NK-92 (cell line): ENCODE data around the gene NLGN3.
"Not testable (repeated sequence)": the region's sequence is repeated elsewhere in the genome, so short reads cannot be mapped to it uniquely, and the experiment has no call there.

Experiments used
- DNase-seq: peaks from one replicate; lab custom pipeline; 2025; ENCODE audit not compliant: unreplicated experiment; lab: John Stamatoyannopoulos, UW

NLGN3 gene

GRCh38 chrX:71169586-71169985, 24.9 kb downstream of the NLGN3 start:
- no peak for DNase-seq

DNA sequence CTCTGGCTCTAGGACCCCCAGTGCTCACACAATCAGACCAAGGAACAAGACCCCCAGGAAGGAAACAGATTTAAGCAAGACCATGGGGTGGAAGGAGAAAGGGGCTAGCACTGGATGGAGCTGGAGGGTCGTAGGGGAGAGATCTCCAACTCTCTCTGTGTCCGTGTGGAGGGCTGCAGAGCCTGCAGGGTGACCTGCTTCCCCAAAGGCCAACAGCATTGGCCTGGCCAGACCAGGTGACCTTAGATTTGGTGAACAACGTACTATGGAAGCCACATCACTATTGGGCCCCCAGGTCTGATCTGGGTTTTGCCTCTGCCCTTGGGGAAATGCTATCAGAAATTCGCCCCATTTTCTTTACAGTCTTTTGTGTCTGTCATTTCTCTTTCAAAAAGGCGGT, 26.0 kb downstream of the NLGN3 start:
- DNase-seq, result no peak

DNA sequence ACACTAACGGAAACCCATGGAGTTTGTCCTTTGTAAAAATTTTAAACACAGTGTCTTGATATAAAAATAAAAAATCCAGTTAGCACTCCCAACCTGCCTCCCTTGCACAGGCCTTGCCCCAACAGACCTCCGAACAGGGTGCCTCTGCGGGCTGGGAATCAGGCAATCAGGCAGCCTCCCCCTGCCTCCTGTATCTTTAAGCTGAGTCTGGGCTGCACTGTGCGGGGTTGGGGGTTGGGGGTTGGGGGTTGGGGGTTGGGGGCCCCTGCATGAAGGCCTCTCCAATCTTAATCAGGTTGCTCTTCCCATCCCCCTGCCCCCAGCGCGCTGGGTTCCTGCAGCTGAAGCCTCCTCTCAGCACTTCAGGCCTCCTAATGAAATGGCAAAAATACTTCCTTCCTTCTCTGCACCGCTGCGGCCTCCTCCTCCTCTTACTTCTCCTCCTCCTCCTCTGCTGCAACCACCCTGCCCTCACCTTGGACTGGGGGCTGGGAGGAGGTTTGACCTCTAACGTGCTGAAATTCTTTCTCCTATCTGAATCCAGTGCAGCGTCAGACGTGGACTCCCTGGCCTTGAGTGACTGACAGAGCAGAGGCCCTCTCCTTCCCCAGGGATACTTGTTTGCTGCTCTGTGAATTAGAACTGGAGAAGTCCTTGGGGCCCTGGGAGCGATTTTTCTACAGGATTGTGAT, 26.6 kb downstream of the NLGN3 start:
- no peak for DNase-seq

- no peak for DNase-seq
Measured at GRCh38 chrX:71173440-71173839, 28.8 kb downstream of the NLGN3 start.

DNA sequence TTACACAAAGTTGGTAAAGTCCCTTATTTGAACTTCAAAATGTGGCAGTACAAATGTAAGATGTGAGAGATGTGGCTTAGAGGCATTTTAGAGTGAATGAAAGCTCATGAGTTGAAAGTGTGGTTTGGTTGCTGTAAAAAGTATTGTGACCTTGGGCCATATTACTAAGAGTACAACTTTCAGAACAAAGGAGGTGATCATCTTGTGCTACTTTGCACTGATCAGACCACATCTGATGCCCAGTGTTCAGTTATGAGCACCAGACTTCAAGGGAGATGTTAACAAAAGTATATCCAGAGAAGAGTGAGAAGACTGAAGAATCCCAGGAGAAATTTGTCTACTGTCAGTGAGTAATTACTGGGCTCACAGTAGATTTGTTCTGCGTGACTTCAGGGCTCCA, 30.2 kb downstream of the NLGN3 start:
- DNase-seq, result no peak

GRCh38 chrX:71175531-71175930, 30.9 kb downstream of the NLGN3 start:
- no peak for DNase-seq

DNA sequence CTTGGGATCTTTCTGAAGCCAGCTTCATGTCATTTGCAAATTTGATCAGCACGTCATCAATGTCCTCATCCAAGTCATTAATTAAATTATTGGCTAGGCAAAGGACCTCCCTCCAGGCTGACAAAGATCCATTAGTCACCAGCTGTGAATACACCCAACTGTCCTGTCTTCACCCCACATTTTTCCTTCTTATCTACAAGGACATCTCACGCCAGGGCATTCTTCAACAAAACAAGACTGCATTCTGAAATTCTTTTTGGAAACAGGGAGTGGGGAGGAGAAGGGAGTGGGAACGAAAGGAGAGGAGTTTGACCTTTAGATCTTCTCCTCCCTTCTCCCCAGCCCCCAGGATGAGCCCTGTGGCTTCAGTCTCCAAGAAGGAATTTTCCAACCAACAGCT, 32.7 kb downstream of the NLGN3 start:
- DNase-seq, result no peak

GRCh38 chrX:71178908-71179307, 34.3 kb downstream of the NLGN3 start:
- DNase-seq, result no peak

GRCh38 chrX:71180579-71181265, 36.1 kb downstream of the NLGN3 start:
- not testable (repeated sequence) for DNase-seq

GRCh38 chrX:71181558-71181909, 36.9 kb downstream of the NLGN3 start:
- no peak for DNase-seq

DNA sequence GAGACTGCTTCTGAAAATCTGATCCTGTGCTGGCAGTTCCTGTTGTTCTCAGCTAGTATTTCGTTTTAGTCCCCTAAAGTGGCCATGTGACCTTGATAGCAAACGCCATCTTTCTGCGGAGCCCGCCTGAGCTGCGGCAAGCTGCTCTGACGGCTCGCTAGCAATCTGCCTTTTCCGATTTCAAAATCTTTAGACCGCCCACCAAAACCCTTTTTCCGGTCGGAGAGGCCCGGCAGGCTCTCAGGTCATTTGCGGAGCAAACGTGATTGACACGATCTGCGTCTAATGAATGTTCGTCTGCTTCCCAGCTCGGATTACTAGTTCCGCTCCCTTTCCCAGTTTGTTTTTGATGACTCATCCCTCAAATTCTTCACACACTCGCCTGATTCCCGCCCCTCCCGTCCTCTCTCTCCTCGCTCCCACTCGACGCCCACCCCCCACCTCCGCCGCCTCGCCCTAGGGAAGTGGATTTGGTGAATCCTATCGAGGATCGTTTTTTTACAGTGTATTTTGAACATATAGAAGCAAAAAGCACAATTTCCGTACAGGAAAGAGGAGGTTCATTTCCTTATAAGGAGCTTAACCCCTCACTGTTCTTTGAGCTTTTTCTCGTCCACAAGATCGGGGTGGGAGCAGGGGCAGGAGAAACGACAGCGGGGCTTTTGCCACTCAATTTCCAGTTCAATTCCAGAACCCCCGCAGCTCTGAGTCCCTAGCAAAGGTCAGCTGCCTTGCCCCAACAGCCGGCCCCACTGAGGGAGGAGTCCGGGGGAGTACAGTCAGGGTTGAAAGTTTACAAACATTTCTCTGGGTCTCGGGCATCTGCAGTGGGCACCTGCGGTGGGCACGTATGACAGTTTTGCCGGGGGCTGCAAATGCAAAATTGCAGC, 37.5 kb downstream of the NLGN3 start:
- DNase-seq, result no peak

DNA sequence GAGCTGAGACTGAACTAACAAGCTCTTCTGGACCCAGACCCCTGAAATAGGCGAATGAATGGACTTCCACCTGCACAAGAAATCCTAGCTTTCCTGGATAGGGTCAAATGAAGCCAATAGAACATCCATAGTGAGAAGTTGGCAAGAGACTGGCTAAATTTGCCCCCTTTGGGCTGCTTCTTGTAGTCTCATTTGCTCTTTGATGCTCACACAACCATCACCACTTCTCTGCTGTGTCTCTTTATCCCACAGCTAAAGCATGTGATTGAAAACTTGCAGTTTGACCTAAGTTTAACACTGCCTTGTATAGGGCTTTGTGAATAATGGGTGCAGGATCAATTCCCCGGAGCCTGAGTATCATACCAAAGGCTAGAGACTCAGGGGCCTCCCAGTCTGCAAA, 38.2 kb downstream of the NLGN3 start:
- no peak for DNase-seq

GRCh38 chrX:71183341-71183740, 38.7 kb downstream of the NLGN3 start:
- DNase-seq, result no peak

DNA sequence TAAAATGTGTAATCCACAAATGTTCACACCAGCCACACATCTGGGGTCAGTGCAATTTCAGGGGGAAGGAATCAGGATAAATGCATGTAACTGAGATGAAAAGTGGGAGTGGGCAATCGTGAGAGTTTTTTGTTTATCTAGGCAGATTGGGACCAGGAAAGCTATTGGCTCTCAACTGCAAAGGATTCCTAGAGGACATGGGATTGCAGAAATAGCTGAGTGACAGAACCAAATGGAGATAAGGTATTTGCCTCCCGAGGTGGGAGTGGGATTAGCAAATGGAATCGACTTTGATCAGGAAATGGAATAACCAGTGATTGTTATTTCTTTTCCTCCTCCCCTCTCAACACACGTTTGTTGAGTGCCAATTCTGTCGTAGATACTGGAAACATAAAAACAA, 39.5 kb downstream of the NLGN3 start:
- no peak for DNase-seq

DNA sequence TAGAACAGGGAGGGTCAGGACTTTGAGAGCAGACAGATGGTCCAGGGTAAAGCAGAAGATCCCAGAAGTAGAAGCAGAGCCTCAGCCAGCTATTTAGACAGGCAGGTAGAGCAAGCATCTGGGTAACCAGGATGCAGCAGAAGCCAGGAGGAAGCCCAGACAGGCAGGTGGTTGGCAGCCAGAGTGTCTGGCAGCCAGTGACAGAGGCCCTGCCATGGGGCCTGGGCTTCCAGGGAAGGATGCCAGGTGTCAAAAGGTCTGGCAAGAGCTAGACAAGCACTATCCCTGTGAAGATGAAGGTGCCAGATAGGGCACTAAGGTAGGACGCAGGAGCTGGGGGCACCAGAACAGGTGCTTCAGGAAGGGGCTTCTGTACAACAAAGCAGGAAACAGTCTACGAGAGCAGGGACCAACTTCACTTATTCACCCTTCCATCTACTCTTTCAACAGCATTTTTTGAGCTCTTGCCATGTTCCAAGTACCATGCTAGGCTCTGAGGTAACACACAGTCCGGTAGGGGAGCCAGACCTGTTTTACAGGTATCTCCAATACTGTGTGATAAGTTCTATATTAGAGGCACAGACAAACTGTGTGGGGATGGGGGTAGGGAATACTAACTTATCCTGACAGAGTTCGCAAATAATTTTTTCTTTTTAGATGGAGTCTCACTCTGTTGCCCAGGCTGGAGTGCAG, 40.3 kb downstream of the NLGN3 start:
- no peak for DNase-seq

DNA sequence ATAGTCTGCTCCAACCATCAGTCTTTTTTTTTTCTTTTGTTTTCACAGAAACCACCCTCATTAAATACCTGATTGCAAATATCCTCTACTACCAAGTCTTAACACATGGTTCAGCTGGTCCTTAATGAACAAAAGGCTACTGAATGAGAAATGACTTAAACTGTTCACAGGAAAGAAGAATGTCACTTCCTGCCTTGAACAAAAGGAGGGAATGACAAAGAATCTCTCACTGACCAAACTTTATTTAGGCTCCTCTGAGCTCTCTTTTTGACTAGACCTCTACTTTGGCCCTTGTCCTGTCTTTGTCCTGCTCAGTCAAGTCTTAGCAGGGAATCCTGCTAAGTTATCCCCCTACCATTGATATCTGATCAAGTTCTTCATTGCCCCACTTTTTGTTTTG, 46.6 kb downstream of the NLGN3 start:
- DNase-seq, result no peak

DNA sequence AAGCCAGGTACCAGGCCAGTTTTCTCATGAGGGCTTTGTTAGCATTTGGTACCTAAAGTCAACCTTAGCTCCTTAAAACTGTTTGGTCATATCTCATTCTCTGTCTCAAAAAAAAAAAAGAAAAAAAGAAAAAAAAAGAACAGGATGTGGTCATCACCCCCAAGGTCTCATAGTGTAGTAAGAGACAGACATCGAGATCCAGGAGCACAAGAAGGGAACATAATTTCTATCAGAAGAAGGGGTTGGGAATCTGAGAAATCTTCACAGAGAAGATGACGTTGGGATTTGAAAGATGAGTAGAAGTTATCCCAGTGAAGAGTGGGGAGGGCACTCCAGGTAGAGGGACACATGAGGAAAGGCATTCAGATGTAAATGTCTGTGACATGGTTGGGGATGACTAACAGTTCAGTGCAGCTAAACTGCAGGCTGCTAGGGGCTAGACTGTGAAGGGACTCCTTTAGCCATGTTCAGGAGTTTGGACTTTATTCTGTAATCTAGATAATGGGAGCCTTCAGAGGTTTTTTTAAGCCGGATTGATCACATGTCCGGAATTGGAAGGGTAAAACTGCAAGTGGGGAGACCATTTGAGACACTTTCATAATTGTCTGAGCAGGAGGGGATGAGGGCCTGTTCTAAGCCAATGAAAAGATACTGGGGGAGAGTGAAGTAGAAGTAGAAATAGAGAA, 51.5 kb downstream of the NLGN3 start:
- DNase-seq, result no peak

- DNase-seq, result no peak
Measured at GRCh38 chrX:71198066-71198465, 53.4 kb downstream of the NLGN3 start.

GRCh38 chrX:71199252-71200008, 54.8 kb downstream of the NLGN3 start:
- DNase-seq, result no peak

DNA sequence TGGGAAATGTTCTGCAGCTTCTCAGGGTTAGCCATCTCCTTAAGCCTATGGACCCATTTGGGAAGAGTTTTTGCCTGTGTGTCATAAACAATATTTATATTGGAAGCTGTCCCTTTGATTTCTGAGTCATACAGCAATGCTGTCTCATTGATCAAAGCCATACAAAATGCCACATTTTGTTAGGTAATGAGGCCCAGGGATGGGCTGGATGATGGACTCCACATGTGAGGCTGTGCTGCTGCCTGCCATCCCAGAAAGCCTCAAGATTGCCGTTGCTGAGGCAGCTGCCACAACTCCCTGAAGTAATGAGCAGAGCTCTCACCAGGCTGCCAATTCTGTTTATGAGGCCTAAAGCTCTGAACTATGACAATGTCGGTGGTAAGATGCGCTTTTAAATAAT, 66.2 kb downstream of the NLGN3 start:
- no peak for DNase-seq
